Endothelial cell of umbilical vein (primary cell): ENCODE measurements around the gene NLRP4.

Source experiments
- CTCF ChIP-seq, 2 donors: IDR thresholded peaks; 1 replicate in 1 of 2; 2 replicates in 1 of 2; pipeline ENCODE4 v1.5.1; 2011; ENCODE audit warnings: low read length in 2 of 2, mild to moderate bottlenecking in 2 of 2, moderate library complexity in 2 of 2, control low read depth in 1 of 2, inconsistent platforms in 1 of 2, low read depth in 1 of 2; ENCODE audit not compliant: insufficient read depth in 1 of 2; ENCODE audit errors: extremely low read depth in 1 of 2
- EZH2 ChIP-seq: IDR thresholded peaks from 2 replicates; pipeline ENCODE4 v1.6.1; 2012; ENCODE audit warnings: borderline replicate concordance, low read depth, mild to moderate bottlenecking, moderate library complexity, low read length, inconsistent platforms; ENCODE audit not compliant: severe bottlenecking
- FOS ChIP-seq: IDR thresholded peaks from 2 replicates; pipeline ENCODE4 v1.6.1; 2011; ENCODE audit warnings: mild to moderate bottlenecking, low read length, moderate library complexity, borderline replicate concordance; ENCODE audit not compliant: insufficient read depth
- GATA2 ChIP-seq: IDR thresholded peaks from 2 replicates; pipeline ENCODE4 v1.7.0; 2011; ENCODE audit warnings: low read depth, mild to moderate bottlenecking, moderate library complexity, mixed read lengths, low read length; ENCODE audit not compliant: insufficient read length, insufficient read depth
- JUN ChIP-seq: IDR thresholded peaks from 2 replicates; pipeline ENCODE4 v1.6.1; 2011; ENCODE audit warnings: borderline replicate concordance, low read depth; ENCODE audit not compliant: insufficient read length, insufficient read depth
- MAX ChIP-seq: IDR thresholded peaks from 2 replicates; pipeline ENCODE4 v1.6.1; 2011; ENCODE audit not compliant: insufficient read depth, insufficient read length
- MYC ChIP-seq: IDR thresholded peaks from one replicate; pipeline ENCODE4 v1.6.1; 2011; ENCODE audit warnings: mild to moderate bottlenecking, low read depth, low read length
- POLR2A ChIP-seq: IDR thresholded peaks from 2 replicates; pipeline ENCODE4 v1.6.1; 2012; ENCODE audit warnings: low read depth, mild to moderate bottlenecking, control low read depth, low read length
- POLR2AphosphoS5 ChIP-seq: IDR thresholded peaks from 2 replicates; pipeline ENCODE4 v1.6.1; 2012; ENCODE audit warnings: low read depth, mild to moderate bottlenecking, control low read depth, low read length, moderate library complexity; ENCODE audit not compliant: insufficient read depth

- TF ChIP-seq CTCF (IDR thresholded peaks at IDR 0.05; ENCODE audit: extremely low read depth in 1 of 2, insufficient read depth in 1 of 2, low read depth in 1 of 2, low read length in 2 of 2), result no peak
- no peak for TF ChIP-seq EZH2
- no peak for TF ChIP-seq MAX
- TF ChIP-seq POLR2A, result no peak
- TF ChIP-seq JUN, result no peak
- TF ChIP-seq POLR2AphosphoS5, result no peak
- no peak for TF ChIP-seq MYC
- no peak for TF ChIP-seq FOS
- no peak for TF ChIP-seq GATA2
Measured at GRCh38 chr19:55795021-55795420, 41.3 kb upstream of the NLRP4 start.
